GM18508 (cell line): Measurements from ENCODE around the gene VPS37B.
"Not testable (repeated sequence)": the region's sequence is repeated elsewhere in the genome, so short reads cannot be mapped to it uniquely, and the experiment has no call there.

ENCODE experiments used
- ATAC-seq: cut with Tn5 transposase; IDR thresholded peaks from one replicate; pipeline ENCODE4 v1.9.1; 2021; ENCODE audit warnings: moderate number of reproducible peaks; ENCODE audit not compliant: insufficient read depth, unreplicated experiment

Gene VPS37B

DNA sequence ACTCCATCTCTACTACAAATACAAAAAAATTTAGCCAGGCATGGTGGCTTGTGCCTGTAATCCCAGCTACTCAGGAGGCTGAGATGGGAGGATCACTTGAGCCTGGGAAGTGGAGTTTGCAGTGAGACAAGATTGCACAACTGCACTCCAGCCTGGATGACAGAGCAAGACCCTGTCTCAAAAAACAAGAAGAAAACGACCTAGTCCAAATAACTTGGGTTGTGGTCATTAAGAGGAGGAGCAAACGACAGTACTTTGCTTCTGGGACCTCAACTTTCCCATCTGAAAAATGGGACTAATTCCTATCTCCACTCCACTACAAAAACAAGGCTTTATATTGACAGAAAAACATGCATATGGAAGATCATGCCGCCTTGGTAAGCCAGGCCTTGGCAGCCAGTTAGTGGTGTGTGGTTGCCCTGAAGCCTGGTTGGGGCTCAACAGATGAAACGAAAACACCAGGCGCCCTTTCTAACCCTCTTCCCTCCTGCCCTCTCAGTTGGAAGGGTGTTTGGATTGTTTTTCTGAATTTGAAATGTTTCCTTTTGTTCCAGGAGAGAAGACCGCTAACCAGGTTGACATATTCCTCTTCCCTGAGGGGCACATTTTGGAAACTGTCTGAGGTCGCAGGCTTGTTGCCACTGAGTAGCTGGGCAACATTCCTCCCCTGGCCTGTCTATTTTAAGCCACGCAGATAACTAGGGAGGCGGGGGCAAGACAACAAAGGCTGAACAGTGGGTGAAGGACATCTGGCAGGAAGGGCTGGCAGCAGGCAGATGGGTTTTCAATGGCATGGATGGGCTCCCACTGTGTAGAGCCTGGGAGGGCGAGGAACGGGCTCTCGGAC is 13.7 kb upstream of the VPS37B start:
- no peak for ATAC-seq

GRCh38 chr12:122908915-122909314 is 13.0 kb upstream of the VPS37B start:
- no peak for ATAC-seq

- ATAC-seq = not testable (repeated sequence)
Observed at GRCh38 chr12:122905258-122905657, 9.3 kb upstream of the VPS37B start.

- no peak for ATAC-seq
Observed at GRCh38 chr12:122903693-122904034, 7.7 kb upstream of the VPS37B start.

DNA sequence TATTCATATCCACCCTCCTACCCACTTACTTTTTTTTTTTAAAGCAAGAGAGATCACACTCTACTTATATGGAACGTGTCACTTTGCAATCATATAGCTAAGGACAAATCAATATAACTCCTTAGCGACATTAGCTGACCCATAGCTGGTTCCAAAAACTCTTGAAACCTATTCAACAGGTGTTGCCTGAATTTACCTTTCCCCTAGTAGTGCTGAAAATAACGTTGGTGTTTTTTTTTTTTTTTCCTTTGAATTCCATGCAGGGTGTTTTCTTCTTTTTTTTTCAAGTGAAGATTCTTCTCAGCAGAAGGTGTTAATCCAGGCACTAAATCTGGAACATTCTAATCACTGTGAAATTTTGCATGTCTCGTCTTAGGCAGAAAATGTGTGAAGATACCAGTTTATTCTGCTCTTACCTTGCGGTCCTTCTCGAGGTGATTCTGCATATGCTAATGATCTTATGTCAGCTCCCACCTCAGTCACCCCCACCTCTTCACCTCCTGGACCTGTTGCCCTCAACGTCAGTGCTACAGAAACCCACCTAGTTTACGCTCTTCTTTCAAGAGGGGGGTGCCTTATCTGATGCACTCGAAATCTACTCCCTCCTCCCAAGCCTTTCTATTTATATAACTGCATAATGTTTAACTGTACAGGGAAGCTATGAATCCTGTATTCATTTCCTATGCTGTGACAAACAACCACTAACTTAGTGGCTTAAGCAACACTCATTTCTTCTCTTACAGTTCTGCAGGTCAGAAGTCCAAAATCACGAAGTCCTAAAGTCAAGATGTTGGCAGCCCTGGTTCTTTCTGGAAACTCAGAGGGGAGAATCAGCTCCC is 7.1 kb upstream of the VPS37B start:
- ATAC-seq = no peak

DNA sequence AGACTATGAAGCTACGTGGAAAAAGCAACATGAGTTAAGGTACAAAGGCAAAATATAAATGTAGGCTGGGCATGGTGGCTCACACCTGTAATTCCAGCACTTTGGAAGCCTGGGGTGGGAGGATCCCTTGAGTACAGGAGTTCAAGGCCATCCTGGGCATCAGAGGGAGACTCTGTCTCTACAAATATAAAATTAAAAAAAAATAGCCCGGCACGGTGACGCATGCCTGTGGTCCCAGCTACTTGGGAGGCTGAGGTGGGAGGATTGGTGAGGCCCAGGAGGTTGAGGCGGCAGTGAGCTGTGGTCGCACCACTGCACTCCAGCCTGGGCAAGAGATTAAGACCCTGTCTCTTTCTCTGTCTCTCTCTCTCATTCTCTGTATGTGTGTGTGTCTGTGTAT is 4.0 kb upstream of the VPS37B start:
- no peak for ATAC-seq

GRCh38 chr12:122896662-122897061 is 738 bp upstream of the VPS37B start:
- no peak for ATAC-seq

DNA sequence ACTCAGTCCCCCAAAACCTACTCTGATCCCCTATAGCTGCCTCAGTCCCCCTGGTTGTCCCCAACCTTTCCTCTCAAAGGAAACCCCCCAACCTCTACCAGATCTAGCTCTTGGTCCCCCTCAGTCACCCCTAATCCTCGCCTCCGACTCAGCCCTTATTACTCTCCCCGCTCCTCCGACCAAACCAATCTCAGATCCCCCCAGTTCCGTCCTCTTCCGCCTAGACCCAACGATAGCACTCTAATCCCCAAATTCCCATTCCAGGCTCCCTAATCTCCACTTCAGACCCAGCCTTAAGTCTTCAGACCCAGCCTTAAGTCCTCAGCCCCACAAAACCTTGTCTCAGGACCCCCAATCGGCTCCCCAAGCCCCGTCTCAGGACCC is 612 bp downstream of the VPS37B start:
- no peak for ATAC-seq

GRCh38 chr12:122894193-122895121 is 1.5 kb downstream of the VPS37B start:
- no peak for ATAC-seq

GRCh38 chr12:122893208-122894153 is 2.4 kb downstream of the VPS37B start:
- ATAC-seq = no peak

DNA sequence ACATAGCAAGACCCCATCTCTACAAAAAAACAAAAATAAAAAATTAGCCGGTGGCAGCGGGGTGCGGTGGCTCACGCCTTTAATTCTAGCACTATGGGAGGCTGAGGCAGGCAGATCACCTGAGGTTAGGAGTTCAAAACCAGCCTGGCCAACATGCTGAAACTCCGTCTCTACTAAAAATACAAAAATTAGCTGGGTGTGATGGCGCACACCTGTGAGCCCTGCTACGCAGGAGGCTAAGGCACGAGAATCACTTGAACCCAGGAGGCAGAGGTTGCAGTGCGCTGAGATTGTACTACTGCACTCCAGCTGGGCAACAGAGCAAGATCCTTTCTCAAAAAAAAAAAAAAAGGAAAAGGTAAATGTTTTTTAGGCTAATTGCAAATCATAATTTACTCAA is 3.2 kb downstream of the VPS37B start:
- ATAC-seq = not testable (repeated sequence)

- ATAC-seq = no peak
Observed at GRCh38 chr12:122891661-122892525, 4.0 kb downstream of the VPS37B start.

DNA sequence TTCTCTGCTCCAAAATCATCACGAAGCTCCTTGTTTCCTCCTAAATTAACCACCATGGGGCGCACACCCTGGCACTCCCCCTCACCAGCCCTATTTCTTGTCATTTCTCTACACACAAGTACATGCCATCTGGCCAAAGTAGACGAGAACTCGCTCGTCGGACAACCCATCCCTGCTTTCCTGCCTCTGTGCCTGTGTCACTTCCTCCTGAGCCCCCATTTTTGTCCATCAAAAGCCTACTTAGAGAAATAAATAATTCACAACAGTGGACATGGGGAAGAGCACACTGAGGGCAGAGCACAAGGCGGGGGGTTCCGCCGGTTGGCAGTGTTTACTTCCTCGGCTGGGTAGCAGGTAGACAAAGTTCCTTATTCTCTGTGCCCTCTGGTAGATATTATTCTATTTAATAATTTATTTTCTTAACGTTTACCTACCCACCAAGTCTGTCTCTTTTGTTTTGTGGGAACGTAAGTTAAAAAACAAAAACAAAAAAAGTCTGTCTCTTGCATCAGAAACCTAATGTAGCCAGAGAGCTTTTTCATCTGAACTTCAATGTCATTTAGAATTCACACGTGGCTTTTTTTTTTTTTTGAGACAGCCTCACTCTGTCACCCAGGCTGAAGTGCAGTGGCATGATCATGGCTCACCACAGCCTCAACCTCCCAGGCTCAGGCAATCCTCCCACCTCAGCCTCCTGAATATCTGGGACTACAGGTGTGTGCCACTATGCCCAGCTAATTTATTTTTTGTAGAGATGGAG is 6.0 kb downstream of the VPS37B start:
- ATAC-seq = no peak

- ATAC-seq = no peak
Observed at GRCh38 chr12:122888232-122888752, 7.6 kb downstream of the VPS37B start.

GRCh38 chr12:122887819-122888212 is 8.1 kb downstream of the VPS37B start:
- no peak for ATAC-seq

DNA sequence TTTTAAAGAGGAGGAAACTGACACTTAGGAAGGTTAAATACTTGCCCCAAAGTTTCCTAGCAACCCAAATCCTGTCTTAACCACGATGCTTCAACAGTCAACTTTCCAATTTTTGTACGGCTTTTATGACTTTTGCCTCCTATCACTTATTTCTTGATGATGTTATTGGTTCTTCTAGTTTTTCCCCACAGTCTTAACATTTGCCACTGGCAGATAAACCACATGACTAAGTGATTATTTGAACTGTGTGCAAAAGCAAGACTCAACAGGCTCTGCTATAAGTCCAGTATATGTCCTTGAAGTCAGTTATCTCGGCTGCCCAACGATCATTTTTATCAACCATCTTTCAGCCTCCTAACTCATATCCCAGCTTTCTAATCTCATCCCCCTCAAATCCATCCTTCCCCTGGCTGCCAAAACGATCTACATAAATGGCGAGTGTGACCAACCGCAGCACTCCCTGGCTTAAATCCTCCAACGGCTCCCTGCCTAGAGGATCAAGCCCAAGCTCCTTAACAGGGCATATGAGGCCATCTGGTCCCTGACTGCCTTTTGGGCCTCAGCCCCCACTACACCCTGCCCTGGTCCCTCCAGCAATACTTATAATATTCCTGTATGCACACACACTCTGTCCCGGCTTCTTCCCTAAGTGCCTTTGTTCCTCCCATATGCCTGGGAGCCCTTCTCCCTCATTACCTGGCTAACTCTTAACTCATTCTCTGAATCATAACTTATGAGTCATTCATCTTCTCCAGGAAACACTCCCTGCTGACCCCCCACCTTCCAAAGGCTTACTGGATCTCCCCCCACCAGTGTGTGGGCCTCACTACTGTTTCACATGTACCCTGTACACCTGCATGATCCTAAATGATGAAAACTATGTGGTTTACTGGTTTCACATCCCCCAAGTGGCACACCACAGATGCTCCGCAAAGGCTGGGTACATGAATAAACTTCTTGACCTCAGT is 8.8 kb downstream of the VPS37B start:
- ATAC-seq = peak; percentile 40
